Measurements from ENCODE around the gene SULF2. TPM values are rescaled to one million over a fixed set of nuclear protein-coding genes. Genes with fewer than 3 reads are reported as not detected.

SULF2 gene
- total RNA-seq, 1 donor from 2014 or later = 22.9 TPM

GRCh38 chr20:47679462-47679861, 105.8 kb downstream of the SULF2 start:
- Mint-ChIP-seq H3K9me3 (no peaks in the 10 kb centered on the region), H3K27me3 (ENCODE audit: low read depth) (no peaks in the 10 kb centered on the region), H3K36me3 (ENCODE audit: low read depth) (no peaks in the 10 kb centered on the region), H3K4me3 (no peak overlapping the region), H3K4me1 (peaks cover 7% of the 10 kb centered on the region), H3K27ac (ENCODE audit: unreplicated experiment) (peak overlapping the region; percentile 71)
- no peak for TF ChIP-seq CTCF (conservative IDR thresholded peaks at IDR 0.05)
- no peak for DNase-seq (ENCODE audit: low read depth, low spot score)

- no peaks in the 10 kb centered on the region for H3K27me3 Mint-ChIP-seq (ENCODE audit: low read depth)
- H3K27ac Mint-ChIP-seq (ENCODE audit: unreplicated experiment) = no peak overlapping the region
- H3K36me3 Mint-ChIP-seq (ENCODE audit: low read depth) = no peaks in the 10 kb centered on the region
- TF ChIP-seq CTCF (conservative IDR thresholded peaks at IDR 0.05) = no peak
- DNase-seq (ENCODE audit: low read depth, low spot score) = no peak
- H3K9me3 Mint-ChIP-seq = no peaks in the 10 kb centered on the region
- H3K4me3 Mint-ChIP-seq = no peak overlapping the region
- H3K4me1 Mint-ChIP-seq = peaks cover 7% of the 10 kb centered on the region
Observed at GRCh38 chr20:47678536-47678935, 106.7 kb downstream of the SULF2 start.

- no peak overlapping the region for H3K4me3 Mint-ChIP-seq
- peaks cover 7% of the 10 kb centered on the region for H3K4me1 Mint-ChIP-seq
- H3K9me3 Mint-ChIP-seq = no peaks in the 10 kb centered on the region
- H3K36me3 Mint-ChIP-seq (ENCODE audit: low read depth) = no peaks in the 10 kb centered on the region
- peak; percentile 29 for DNase-seq (ENCODE audit: low read depth, low spot score)
- H3K27ac Mint-ChIP-seq (ENCODE audit: unreplicated experiment) = no peak overlapping the region
- TF ChIP-seq CTCF (conservative IDR thresholded peaks at IDR 0.05) = peak; percentile 89
- no peaks in the 10 kb centered on the region for H3K27me3 Mint-ChIP-seq (ENCODE audit: low read depth)
Observed at GRCh38 chr20:47677635-47678453, 107.4 kb downstream of the SULF2 start.

- TF ChIP-seq CTCF (conservative IDR thresholded peaks at IDR 0.05) = no peak
- Mint-ChIP-seq H3K27ac (ENCODE audit: unreplicated experiment) (no peak overlapping the region), H3K27me3 (ENCODE audit: low read depth) (no peaks in the 10 kb centered on the region), H3K4me3 (no peak overlapping the region), H3K4me1 (peaks cover 7% of the 10 kb centered on the region), H3K36me3 (ENCODE audit: low read depth) (no peaks in the 10 kb centered on the region), H3K9me3 (no peaks in the 10 kb centered on the region)
- DNase-seq (ENCODE audit: low read depth, low spot score) = no peak
Observed at GRCh38 chr20:47676912-47677634, 108.2 kb downstream of the SULF2 start.

- Mint-ChIP-seq H3K4me1 (peaks cover 7% of the 10 kb centered on the region), H3K4me3 (no peak overlapping the region), H3K27ac (ENCODE audit: unreplicated experiment) (no peak overlapping the region), H3K9me3 (no peaks in the 10 kb centered on the region), H3K27me3 (ENCODE audit: low read depth) (no peaks in the 10 kb centered on the region), H3K36me3 (ENCODE audit: low read depth) (no peaks in the 10 kb centered on the region)
- no peak for TF ChIP-seq CTCF (conservative IDR thresholded peaks at IDR 0.05)
- DNase-seq (ENCODE audit: low read depth, low spot score) = no peak
Observed at GRCh38 chr20:47676219-47676721, 109.0 kb downstream of the SULF2 start.
